Stimulated activated CD4-positive, alpha-beta T cell treated with anti-CD3 and anti-CD28 coated beads, Interleukin-15, amount 100 ng/mL, for 48 hours (primary cell): ENCODE measurements around the gene PLA2G2C.
A peak's percentile ranks its signal among the peaks of the same experiment; 100 is the strongest.

Experiments
- DNase-seq, 2 donors: peaks; one replicate each; pipeline ENCODE4 v3.0.0-alpha.2; 2020; ENCODE audit warnings: low read depth in 2 of 2

PLA2G2C gene

DNA sequence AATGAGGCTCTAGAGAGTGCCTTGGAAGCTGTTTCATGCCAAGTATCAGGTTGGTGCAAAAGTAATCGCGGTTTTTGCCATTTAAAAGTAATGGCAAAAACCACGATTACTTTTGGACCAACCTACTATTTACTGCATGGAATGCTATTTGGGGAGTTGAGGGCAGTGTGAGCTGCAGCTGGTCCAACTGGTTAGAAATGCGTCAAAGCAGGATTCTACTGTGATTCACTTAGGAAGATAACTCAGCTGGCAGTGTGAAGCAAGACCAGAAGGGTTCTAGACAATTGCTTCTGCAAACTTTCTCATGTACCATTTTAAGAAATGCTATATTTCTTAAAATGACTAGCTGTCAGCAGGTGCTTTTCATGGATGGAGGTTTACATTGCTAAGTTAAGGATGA lies 21.2 kb upstream of the PLA2G2C start:
- no peak for DNase-seq

DNA sequence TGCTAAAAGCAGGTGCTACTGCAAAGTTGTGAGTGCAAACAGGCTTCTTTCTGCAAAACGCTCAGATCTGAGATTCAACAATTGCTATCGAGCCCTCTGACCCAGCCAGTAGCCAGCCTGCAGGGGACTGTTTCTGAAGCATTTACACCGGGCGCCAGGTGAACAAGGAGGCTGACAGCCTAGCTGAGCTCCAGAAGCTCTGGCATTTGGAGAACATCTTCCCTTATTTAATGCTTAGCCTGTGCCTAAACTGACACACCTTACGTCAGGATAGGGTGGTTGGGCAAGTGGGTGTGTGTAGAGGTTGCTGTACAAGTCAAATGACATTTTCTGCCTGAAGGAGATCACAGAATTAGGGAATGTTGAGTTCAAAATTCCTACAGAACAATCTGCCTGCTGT lies 15.8 kb upstream of the PLA2G2C start:
- DNase-seq: no peak

DNA sequence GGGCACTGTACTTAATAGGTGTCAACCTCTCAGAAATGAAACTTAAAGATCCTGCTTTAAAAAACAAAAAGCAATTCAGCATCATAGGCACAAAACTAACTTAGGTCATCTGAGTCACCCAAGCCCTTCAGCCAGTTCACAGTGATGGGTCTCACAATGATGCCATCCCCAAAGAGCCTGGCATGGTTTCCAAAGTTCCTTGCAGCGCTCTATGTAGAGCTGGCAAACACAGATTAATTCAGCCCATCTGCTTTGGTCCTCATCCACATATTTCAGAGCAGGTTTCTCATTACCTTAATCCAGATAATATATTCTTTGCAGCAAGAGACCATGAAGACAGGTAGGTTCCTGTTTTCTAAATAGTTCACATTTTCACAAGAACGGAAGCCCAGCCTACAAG lies 14.6 kb upstream of the PLA2G2C start:
- no peak for DNase-seq

DNA sequence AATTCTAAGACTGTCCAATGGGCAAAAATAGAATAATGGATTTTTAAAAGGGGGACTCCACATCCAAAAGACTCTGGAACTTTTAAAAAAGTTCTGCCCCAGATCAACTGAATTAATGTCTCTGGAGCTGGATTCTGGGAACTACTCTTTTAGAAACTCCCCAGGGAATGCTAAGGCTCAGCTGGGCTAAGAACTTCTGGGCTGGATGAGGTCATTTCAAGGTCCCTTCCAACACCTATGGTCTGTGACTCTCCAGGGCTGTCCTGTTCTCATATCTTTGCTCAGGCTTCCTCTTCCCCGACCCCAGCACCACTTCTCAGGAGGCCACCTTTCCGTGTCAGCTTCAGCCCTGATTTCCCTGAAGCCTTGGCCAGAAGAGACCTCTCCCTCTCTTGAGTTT lies 13.5 kb upstream of the PLA2G2C start:
- no peak for DNase-seq

DNA sequence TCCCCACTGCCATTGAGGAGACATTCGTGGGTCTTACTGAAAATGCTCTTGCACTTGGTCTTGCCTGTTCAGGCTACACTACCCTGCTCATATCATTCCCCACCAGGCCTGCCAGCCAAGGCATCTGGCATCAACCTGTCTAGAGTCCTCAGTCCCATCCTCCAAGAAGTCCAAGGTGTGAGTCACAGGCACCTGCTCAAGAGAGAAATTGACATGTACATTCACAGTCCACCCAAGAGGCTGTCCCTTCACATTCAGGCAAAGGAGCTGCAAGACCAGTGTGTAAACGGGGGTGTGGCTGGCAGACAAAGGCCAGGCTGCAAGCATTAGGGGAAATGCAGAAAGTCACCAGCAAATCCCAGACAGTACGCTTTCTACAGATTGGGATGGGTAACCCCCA lies 13.1 kb upstream of the PLA2G2C start:
- no peak for DNase-seq

DNA sequence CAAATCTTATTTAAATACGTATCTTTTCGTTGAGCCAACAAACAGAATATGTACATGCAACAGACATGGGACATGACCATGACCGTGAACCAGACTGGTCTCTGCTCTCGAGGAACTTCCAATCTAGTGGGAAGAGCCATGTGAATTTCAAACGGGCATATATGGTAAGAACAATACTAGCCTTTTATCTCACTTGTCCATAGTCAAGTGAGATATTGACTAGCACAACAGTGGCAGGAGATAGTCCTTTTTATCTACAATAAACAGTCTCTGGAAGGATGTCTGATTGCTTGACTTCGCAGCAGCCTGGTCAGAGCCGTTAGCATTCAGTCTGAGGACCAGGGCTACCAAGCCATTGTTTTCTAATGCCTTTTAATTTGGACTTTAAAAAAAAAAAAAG lies 12.6 kb upstream of the PLA2G2C start:
- no peak for DNase-seq

DNA sequence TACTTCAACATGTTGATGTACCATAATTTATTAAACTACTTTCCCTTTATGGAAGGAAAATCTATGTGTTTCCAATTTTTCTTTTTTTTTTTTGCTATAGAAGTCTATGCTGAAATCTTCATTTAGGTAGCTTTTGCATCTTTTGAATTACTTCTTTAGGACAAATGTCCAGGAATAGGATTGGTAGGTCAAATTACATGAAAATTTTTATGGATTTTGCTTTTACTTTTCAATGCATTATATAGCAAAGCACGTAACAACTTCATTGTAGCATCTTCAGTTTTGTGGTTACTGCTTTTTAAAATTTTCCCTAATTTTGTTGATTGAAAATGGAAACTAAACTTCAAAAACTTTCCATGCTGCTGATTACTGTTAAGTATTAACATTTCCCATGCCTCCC lies 12.0 kb upstream of the PLA2G2C start:
- DNase-seq: no peak

DNA sequence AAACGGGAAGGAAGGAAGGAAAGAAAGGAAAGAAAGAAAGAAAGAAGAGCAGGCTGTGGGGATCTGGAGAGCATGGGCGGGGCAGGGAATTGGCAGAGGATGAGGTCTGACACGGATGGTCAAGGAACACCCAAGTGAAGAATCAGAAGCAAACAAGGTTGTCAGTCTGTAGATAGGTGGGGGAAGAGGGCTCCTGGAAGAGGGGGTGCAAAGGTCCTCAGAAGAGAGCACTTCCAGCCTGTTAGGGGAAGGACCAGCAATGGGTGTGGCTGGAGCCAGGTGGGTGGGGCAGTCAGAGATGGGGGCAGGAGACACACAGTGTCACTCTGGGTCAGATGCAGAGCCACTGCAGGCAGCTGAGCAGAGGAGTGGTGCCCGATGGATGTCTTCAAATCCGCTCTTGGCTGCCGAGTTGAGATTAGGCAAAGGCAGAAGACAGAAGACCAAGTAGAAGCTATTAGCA lies 11.0 kb upstream of the PLA2G2C start:
- DNase-seq: no peak

DNA sequence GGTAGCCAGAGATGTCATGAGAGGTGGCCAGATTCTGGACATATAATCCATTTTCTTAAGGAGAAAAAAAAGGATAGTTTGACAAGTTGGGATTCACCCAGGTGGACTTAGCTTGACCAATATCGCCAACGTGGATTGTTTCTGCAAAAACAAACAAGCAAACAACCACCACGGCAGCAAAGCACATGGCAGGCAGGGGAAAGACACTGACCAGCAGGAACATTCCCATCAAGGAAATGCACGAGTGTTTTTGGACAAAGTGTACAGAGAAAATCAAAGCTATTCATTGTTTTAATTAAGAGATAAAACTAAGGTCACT lies 9.1 kb upstream of the PLA2G2C start:
- DNase-seq: no peak

DNA sequence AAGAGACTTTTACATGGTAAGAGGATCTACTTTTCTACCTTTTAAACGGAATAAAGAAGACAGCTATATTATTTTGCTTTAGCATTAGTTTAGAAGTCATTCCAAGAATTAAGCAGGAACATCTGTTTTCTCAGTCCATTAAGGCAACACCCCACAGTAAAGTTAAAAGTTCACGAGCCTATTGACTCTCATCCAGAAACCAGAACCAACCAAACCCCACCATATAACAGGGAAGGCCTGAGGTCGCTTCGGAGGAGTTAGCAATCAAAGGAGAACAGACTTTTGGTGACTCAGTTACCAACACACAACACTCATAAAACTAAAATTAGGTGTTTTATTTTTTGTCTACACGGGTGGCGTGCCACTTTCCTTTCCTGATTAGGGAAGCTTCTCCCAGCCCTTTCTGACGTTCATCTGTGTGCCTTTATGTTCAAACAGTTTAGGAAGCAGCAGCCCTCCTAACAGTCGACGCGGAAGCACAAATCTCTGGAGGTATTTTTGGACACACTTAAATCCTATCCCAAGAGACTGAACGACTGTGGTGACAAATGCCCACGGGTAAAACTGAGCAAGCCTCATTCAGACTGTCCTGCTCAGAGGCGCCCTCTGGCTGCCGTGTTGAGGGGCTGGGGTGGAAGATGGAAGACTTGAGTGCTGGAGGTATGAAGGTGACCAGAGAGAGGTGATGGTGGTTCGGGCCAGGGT lies 8.6 kb upstream of the PLA2G2C start:
- DNase-seq: peak in 1 of 2 donors; percentile 69

DNA sequence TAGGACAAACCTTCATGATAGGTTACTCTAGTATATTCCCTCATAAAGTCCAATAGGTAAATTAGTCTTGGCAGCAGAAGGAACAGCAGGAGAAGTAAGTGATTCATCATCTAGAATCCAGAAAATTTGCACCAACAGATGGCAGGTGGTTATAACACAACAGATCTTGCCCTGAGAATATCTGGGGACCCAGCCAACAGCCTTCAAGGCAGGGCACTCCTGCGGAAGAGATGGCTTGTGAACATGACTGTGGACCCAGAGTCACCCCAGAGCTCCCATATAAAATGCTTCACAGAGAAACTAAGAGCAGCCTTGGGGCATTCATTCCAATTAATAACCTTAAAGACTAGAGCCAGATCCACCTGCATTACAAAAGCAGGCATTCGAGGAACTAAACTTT lies 7.9 kb upstream of the PLA2G2C start:
- DNase-seq: no peak

DNA sequence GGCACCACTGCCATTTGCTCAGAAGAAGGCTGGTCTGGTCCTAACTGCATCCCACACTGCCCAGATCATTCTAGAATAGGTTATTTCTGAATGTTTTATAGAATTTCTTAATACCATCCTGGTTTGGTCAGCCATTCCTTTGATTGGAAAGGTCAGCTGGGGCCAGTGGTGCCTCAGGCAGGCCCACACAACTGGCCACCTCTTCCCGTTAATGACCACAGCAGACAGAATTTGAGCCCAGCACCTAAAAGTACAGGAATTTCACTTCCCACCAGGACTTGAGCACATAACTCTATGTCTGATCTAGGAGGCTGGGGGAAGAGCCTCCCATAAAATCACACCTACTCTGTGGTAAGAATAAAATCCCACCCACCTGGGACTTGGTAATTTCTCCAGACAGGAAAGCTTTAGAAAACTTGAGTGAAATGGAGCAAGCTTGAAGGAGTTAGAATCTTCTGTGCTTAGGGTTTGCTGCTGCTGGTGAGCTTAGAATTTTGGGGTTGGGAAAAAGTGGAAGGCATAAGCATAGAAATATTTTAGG lies 6.6 kb upstream of the PLA2G2C start:
- DNase-seq: no peak

DNA sequence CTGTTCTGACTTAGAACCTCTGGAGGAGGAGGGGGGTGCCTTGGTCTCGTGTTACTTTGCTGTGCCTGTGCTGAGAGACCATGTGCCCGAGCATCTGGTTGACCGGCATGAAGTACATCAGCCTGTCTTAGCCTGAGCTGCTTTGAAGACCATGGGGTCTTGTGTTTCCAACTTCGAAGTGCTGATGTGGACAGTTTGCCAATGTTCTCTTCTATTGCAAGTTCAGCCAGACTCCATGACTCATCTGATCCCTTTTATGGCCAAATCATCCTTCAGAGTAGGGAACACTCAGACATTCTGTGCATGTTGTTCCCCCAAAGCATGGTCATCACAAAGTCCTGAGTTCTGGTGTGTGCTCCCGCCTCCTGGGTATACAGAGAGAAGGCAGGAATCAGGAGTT lies 6.0 kb upstream of the PLA2G2C start:
- DNase-seq: no peak

DNA sequence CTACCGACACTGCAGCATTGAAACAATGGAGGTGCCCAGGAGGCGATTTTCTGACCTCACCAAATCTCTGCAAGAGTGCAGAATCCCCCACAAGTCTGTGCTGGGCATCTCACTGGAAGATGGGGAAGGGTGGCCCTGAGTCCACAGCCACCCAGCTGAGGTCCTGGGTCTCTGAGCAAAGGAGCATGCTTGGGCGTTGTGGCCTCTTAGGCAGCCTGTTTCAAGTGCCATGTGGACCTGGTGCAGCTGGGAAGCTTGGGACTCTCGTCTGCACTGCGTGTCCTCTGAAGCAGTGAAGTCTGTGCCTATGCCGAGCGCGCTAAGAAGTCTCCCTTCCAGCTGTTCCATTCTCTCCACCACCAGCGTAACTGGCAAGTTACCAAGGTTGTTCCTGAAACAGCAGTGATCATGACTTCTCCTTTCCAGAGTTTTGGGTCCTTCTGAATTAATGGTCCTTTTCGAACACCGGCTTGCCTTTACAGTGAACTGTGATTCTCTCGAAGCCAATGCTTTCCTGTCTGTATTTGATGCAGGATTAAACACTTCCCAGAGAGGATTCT lies 5.0 kb upstream of the PLA2G2C start:
- DNase-seq: no peak

DNA sequence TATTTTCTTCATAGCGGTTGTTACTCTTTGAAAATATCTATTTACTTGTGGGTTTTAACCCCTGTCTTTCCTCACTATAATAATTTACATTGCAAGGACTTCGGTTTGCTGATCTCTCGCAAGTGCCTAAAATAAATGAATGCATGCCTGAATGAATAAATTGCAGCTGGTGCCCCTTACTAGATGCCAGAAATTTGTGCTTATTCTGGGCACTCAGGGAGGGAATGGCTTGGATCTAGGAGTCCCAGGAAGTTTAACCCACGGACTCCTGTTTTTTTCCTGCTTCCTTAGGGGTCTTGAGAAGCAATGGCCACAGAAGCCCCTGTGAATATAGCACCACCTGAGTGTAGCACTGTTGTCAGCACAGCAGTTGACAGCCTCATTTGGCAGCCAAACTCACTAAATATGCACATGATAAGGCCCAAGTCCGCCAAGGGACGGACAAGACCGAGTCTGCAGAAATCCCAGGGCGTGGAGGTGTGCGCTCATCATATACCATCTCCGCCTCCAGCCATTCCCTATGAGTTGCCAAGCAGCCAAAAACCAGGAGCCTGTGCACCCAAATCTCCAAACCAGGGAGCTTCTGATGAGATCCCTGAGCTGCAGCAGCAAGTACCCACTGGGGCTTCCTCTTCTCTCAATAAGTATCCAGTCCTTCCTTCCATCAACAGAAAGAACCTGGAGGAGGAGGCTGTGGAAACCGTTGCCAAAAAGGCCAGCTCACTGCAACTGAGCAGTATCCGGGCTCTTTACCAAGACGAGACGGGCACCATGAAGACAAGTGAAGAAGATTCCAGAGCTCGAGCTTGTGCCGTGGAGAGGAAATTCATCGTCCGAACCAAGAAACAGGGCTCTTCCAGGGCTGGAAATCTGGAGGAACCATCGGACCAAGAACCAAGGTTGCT lies 4.2 kb upstream of the PLA2G2C start:
- DNase-seq: no peak

DNA sequence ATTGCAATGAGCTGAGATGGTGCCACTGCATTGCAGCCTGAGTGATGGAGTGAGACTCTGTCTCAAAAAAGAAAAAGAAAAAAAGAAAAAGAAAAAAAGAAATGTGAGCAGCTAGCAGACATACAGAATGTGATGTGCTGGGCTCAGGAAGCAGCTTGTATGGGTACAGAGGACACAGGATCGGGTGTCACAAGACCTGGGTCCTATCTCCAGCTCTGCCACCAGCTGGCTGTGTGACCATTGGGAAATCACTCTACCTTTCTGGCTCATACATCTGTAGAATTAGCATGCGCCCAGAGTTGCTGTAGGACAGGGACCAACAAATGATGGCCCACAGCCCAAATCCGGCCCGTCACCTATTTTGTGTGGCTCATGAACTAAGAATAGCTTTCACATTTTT lies 3.3 kb upstream of the PLA2G2C start:
- DNase-seq: no peak

DNA sequence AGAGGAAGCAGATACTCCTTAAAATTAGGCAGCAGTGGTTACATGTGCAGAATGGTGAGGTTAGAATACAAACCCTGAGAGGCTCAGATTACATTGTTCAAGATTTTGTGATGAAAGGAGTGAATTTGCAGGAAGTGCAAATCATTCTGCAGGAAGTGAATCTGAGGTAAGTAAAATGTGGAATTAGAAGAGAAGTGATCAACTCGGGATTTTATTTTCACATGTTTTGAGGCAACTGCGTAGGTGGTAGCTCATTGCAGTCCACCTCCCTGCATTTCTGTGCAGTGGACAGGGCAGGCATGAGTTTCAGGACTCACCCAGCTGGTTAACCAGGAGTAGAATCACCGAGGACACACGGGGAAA lies 2.1 kb upstream of the PLA2G2C start:
- no peak for DNase-seq

DNA sequence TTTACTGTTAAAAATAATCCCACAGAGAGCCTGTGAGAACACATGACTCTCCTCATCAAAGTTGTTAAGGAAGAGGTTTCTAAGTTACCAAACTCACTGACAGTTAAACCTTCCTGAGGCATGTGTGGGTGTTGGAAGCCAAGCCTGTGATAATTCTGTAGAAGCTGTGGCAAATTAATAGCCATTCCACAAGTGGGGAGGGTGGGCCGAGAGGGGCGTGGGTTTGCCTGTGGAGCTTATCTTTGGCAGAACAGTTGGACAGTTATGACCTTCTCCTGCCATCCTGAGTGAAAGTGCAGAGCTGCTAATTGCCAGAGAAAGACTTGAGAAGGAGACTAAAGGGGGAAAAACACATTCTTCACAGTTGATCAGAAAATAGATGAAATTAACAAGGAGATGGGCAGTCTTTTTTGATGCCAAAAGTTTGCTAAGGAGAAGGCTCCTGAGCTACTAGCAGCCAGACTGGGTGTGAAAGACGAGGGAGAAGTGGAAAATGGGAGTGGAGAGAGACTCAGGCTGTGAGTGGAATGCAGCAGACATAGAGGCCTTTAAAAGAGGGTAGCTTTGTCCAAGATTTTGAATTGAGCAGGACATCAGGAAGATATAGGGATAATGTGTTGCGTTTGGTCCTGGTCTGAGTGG lies 1.6 kb upstream of the PLA2G2C start:
- DNase-seq: no peak

DNA sequence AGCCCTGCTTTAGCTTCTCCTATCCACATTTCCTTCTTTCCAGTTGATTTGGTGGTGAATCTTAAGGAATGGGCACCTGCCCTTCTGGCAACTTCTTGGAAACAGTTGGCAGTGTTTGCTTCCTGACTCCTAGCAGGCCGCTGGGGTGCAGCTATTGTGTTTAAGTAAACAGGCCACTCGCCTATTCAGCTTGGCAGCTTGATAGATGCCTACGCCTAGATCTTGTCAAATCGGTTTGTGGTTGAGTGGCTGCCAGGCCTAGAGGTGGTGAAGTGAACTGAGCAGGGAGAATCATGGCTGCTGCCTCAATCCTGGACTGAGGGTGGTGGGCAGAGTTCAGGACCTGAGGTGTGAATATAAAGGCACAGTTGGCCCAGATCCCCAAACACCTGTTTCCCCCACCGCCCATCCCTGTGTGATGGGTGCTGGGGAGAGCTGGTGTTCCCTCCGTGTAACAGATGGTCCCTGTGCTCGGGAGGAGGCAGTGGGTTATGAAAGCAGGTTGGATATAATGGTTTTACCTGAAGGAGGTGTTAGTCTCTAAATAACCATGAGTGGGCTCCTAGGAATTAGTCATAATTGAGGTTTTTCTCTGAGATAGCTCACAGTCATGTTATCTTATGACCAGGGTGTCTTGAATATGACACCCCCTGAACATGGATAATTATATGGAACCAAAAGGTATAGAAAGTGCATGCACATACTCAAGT lies 940 bp upstream of the PLA2G2C start:
- peak; percentile 28 to 31 for DNase-seq

DNA sequence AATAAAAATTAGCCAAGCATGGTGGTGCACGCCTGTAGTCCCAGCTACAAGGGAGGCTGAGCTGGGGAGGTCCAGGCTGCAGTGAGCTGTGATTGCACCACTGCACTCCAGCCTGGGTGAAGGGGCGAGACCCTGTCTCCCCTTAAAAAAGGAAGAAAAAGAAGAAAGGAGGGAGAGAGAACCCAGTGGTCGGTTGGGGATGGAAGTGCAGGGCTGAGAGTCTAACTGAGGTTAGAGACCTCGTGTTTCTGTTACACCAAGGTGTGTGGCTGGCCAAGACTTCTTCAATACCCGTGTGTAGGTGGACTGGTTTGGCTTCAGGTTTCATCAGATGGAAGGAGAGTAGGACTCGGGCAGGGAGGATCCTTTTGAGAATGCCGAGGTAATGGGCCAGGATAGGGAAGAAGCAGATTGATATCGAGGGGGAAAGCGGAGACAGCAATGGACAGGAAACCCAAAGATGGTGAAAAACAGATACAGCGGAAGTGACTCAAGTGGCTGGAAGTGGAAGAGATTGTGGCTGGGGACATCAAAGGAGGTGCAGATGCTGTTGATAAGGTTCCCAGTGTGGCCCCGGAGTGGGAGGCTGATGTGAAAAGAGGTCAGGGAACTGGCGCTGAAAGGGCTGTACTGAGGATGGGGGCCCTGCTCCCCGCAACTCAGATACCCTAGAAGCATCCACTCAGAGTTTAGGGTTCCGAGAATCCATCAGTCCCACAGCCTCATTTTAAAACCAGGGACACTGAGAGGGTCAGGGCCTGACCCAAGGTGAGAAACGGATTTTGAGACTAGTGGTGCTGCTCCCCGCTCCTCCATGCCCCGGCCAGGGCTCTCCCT lies 1.1 kb downstream of the PLA2G2C start:
- DNase-seq: peak; percentile 55 to 58

DNA sequence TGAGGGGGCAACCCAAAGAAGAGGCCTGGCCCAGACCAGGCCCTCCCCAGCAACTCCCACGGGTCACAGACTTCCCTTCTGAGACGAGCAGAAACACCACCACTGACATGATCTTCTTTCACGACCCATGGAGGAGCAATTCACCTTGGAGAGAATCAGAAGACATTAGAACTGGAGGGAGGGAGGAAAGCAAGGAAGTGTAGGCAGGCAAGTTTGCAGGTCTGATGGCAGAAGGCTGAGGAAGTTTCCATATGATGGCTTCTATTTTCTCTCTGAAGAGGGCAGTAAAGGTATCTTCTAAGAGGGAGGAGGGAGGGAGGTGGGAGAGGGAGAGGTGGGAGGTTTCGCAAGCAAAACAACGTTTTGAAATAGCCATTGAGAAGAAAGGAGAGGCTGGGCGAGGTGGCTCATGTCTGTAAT lies 1.8 kb downstream of the PLA2G2C start:
- no peak for DNase-seq
